GM18520 (cell line): ENCODE measurements around the gene ARPC5L.
A peak's percentile ranks its signal among the peaks of the same experiment; 100 is the strongest.
"Not testable (repeated sequence)": the region's sequence is repeated elsewhere in the genome, so short reads cannot be mapped to it uniquely, and the experiment has no call there.

Experiments used
- ATAC-seq: cut with Tn5 transposase; IDR thresholded peaks from one replicate; pipeline ENCODE4 v1.9.1; 2021; ENCODE audit not compliant: unreplicated experiment

Gene ARPC5L

GRCh38 chr9:124861342-124862229 lies at the start of gene ARPC5L, which contains the start of gene RPL35:
Gene ARPC5L, plus strand, starts transcription at chr9:124862130. Its CDS starts 7,161 bp downstream, at chr9:124869291.
Gene RPL35, minus strand, starts transcription at chr9:124861957. Its CDS starts 45 bp downstream, at chr9:124861912.
- peak; percentile 90 for ATAC-seq

- no peak for ATAC-seq
These were observed 49.5 kb upstream of the ARPC5L start for GRCh38 chr9:124812441-124812876.

GRCh38 chr9:124813041-124813440 lies 48.9 kb upstream of the ARPC5L start:
- ATAC-seq, result no peak

DNA sequence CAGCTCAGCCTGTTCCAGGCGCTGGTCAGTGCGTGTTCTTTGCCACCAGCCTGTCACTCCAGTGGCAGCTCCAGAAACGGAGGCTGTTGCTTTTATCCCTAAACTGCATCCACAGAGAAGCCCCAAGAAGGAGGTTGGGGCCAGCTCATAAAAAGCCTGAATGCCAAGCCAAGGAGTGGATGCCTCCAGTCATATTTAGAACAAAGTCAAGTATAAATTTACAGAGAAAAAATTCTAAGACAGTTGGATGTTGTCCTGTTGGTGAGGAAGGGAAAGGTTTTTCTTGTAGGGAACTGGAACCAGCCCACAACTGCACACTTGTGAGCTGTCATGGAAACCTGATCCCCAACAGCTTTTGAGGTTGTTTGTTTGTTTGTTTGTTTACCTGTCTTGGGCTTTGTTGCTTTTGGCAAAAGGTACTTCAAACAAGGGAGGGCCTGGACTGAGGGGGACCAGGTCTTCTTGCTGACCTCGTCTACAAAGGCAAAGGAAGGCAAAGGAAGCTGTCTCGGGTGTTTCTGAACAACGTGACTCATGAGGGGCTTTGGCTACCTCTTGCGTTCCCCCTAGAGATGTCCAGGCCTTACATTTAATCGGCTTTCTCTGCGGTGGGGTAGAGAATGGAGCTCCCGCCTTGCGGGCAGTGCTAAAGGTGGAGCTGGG lies 48.3 kb upstream of the ARPC5L start:
- no peak for ATAC-seq

GRCh38 chr9:124814164-124814535 lies 47.8 kb upstream of the ARPC5L start:
- no peak for ATAC-seq

DNA sequence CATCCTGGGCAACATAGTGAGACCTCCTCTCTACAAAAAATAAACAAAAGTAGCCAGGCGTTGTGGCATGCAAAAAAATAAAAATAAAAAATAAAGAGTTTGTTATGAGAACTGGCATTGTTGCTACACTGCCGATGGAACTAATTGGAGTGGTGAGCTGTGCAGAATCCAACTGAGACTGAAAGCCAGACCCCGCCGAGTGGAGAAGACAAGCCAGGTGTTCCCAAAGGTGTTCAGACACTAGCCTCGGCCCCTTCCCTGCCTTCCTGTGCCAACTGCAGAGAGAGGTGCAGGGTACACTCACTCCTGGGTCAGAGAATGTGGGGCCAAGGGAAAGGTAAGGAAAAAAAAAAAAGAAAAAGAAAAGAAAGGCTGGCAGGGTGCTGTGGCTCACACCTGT lies 46.3 kb upstream of the ARPC5L start:
- no peak for ATAC-seq

GRCh38 chr9:124818431-124819281 lies 43.3 kb upstream of the ARPC5L start:
- ATAC-seq, result no peak

- no peak for ATAC-seq
These were observed 41.0 kb upstream of the ARPC5L start for GRCh38 chr9:124820698-124821623.

GRCh38 chr9:124828489-124829333 lies 33.2 kb upstream of the ARPC5L start:
- ATAC-seq, result no peak

DNA sequence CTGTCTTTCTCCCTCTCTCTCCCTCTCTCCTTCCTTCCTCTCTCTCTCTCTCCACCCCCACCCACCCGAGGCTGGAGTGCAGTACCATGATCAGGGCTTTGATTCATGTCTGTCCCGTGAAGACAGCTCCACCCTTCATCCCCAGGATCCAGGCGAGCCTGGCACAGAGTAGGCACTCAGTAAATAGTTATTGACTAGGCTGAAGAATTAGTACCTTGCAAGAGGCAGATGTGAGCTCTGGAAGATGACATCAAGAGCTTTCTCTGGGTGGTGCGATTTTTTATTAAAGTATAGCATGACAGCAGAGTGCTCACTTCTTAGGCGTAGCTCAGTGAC lies 32.6 kb upstream of the ARPC5L start:
- no peak for ATAC-seq

DNA sequence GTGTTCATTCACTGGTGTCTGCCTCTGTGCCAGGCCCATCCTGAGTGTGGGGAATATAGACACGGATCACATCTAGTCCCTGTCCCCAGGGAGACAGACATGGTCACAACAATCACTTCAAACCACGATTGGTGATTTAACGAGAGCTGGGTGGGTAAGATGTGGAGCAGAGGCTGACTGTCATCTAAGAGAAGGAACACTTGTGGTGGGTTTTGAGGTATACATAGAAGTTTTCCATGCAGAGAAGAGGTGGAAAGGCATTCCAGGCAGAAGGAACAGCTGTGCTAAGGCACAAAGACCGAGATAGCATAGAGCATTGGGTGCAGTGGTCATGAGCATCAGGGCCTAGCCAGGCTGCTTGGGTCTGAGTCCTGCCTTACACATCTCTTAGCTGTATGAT lies 31.3 kb upstream of the ARPC5L start:
- ATAC-seq, result no peak

DNA sequence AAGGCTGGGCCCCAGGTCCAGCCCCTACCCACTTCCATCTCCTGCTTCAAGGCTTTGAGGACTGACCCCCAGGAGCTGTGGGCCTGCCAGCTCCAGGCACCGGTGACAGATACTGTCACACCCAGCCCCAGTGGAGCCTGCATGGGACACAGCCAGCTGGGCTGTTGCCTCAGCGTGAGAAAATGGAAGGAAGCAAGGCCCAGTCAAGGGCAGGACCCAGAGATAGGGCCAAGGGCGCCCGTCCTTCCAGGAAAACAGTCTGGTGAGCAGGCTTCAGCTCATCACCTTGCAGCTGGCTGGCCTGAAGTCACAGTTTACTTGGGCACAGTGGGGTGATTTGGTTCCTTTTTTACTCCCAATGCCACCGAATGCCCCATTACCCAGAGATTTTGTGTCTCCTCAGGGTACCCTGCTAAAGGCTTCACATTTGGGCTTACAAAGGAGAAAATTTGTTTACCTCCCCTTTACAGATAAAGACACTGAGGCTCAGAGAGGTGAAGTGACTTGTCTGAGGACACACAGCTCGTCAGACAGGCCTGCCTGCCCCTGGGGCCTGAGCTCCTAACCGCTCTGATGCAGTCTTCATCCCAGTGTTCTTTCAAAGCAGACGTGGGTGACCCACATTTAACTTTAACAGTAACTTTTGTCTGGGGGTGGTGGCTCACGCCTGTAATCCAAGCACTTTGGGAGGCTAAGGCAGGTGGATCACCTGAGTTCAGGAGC lies 30.1 kb upstream of the ARPC5L start:
- ATAC-seq, result no peak

GRCh38 chr9:124834591-124834990 lies 27.3 kb upstream of the ARPC5L start:
- no peak for ATAC-seq

DNA sequence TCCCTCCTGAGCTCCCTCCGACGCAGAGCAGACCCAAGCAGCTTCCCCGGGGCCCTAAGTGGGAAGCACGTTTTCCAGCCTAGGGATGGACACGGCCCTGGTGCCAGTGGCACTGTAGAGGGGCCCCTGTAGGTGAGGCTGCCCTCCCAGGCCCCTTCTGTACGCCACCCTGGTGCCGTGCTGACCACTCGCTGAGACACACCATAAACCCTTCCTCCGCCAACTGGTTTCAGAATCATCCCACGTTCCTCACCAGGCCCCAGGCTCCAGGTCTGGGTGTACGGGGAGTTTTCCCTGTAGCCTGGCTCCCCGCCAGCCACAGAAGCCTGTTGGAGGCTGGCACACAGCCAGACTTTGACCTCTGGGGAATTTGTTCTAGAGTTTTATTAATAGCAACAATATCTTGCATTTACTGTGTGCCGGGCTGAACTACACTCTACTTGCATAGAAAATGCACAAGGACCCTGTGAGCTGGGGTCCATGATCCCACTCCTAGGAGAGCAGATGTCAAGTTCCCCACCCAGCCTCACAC lies 26.8 kb upstream of the ARPC5L start:
- no peak for ATAC-seq

DNA sequence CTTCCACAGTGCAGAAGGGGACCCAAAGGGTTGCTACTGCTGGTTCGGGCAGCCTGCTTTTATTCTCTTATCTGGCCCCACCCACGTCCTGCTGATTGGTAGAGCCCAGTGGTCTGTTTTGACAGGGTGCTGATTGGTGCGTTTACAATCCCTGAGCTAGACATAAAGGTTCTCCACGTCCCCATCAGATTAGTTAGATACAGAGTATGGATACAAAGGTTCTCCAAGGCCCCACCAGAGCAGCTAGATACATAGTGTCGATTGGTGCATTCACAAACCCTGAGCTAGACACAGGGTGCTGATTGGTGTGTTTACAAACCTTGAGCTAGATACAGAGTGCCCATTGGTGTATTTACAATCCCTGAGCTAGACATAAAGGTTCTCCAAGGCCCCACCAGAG lies 23.8 kb upstream of the ARPC5L start:
- not testable (repeated sequence) for ATAC-seq

DNA sequence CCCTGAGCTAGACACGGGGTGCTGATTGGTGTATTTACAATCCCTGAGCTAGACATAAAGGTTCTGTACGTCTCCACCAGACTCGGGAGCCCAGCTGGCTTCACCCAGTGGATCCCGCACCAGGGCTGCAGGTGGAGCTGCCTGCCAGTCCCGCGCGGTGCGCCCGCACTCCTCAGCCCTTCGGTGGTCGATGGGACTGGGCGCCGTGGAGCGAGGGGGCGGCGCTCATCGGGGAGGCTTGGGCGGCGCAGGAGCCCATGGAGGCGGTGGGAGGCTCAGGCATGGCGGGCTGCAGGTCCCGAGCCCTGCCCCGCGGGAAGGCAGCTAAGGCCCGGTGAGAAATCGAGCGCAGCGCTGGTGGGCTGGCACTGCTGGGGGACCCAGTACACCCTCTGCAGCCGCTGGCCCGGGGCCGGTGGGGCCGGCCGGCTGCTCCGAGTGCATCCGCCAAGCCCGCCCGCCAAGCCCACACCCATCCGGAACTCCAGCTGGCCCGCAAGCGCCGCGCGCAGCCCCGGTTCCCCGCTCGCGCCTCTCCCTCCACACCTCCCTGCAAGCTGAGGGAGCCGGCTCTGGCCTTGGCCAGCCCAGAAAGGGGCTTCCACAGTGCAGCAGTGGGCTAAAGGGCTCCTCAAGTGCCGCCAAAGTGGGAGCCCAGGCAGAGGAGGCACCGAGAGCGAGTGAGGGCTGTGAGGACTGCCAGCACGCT lies 23.2 kb upstream of the ARPC5L start:
- not testable (repeated sequence) for ATAC-seq

DNA sequence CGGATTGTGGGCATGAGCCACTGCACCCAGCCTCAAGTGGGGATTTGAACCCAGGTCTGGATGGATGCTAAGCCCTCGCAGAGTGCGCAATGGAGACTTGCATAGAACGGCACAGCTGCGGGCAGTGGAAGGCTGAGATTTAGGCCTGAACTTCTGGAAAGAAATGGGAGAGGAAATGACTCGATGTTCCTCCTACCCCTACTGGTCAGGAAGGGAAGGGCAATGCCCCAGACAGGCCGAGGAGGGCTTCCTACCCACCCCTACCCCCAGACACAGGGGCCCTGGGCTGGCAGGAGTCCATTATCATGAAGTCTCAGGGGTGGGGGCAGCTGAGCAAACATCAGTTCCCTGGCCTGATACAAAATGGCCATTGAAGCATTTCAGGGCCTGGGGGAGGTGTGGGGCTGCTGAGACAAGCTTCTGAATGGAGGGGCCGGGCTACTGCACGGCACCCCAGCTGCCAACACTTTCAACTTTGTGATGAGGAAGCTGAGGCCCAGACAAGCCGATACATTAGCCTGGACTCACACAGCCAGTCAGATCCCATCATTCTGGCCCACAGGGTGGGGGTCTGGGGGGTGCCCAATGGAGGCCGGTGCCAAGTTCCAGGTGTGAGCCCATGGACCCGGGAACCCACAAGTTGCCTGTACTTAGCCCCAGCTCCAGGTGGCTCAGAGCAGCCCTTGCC lies 22.2 kb upstream of the ARPC5L start:
- ATAC-seq, result no peak
